NCI-H2196 treated with DMSO at 0.1 percent for 48 hours (cell line): ENCODE results near the gene INTS1.

ENCODE experiments used
- DNase-seq: peaks from one replicate; lab custom pipeline; 2025; ENCODE audit not compliant: unreplicated experiment; lab: John Stamatoyannopoulos, UW

Gene INTS1

DNA sequence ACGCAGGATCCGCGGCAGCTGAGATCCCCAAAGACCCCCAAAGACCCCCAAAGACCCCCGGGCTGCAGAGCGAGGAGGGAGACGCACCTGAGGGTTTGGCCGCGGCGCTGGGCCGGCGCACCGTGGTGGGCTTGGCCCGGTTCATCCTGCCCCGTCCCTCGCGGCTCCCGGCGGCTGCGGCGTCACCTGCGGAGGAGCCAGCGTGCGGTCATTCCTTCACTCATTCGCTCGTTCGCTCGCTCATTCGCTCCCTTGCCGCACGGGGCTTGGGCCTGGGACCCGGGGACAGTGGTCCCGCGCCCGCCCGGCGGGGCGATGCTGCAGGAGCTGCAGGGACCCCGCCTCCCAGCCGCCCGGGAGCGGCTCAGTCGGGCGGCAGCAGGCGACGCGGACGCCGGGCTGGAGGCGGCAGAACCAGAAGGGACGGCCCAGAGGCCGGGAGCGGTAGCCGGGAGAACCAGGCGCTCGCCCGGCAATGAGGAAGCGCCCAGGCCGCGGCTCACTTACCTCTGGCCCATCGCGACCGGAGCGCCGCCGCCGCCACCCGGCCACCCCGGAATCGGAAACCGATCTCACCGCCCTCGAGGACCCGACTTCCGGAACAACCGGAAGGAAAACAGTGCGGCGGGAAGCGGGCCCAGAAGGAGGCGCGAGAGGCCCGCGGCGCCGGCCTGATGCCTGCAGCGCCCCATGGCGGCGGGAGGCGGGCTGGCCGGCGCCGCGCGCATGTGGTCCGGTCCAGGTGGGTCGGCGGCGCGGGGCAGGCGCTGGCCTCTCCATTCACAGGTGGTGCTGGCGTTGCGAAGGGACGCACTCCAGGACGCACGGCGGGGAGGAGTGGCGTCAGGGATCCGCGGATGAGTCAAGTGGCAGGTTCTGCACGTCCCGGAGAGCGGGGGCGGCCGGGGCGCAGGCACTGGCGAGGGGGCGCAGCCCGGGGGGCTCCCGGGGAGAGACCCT, at the start of gene INTS1:
Gene INTS1 (minus strand): TSS at position 574 of the 960 bp plus-strand sequence. CDS start 429 bp downstream, at position 145.
- DNase-seq, result peak; percentile 94

DNA sequence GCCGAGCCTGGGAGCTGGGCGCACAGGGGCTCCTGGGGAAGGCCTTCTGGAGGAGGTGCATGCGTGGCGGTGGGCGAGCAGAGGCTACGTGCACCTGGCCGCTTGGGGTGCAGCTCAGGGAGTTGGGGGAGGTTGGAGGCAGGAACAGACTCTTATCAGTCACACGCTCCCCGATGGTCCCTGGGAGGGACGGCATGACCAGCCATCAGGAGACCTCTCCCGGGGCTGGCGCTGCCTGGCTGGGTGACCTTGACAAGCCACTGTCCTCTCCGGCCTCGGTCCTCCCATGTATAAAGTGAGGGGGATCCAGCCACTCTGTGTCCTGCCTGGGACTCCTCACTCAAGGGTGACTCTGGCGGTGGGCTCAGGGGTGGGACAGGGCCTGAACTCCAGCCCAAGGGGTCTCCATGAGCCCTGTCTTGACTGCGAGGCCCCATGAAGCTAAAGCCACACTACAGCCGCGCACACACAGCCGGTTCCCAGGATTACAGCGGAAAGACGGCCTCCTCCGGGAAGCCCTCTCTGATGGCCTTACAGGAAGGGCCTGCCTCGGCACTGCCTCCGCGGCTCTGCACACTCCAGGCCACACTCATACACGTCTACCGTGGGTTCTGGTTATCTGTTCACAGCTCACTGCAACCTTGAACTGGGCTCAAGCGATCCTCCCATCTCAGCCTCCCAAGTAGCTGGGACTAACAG, 49.5 kb upstream of the INTS1 start:
- DNase-seq, result no peak

- no peak for DNase-seq
These were observed 48.0 kb upstream of the INTS1 start for GRCh38 chr7:1552200-1552599.

- no peak for DNase-seq
These were observed 46.6 kb upstream of the INTS1 start for GRCh38 chr7:1550846-1551155.

DNA sequence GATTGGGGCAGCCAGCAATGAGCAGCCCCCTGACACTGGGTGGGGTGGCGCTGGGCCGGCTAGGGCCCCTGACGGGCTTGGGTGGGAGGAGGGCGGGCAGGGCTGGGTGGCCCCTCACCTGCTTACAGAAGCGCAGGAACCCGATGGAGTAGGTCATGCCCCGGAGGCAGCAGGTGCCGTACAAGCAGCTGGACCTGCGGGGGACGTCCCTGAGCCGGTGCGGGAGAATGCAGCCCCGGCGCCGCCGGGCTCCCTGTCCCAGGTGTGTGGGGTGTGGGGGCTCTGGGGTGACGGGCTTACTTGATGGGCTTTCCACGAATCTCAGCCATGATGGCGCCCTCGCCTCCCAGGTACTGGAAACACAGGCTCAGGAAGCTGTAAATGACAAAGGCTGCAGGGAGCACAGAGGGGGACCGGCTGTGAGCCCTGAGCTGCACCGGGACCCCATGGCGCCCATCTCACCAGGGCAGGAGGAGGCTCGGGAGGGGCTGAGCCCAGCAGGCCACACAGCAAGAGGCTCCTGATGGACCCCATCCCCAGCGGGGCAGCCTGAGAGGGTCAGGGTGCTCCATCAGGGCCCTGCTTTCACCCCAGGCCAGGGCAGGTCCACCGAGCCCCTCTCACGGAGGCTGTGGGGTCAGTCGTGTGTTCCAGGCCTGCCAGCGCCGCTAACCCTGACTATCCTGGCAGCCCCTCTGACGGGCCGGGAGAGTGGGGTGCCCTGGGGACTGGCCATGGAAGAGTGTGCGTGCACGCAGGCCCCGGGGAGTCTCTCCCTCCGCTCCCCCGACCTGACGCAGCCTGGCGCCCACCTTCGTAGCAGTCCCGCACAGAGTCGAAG, 46.0 kb upstream of the INTS1 start:
- no peak for DNase-seq

- no peak for DNase-seq
These were observed 45.3 kb upstream of the INTS1 start for GRCh38 chr7:1549357-1550004.

DNA sequence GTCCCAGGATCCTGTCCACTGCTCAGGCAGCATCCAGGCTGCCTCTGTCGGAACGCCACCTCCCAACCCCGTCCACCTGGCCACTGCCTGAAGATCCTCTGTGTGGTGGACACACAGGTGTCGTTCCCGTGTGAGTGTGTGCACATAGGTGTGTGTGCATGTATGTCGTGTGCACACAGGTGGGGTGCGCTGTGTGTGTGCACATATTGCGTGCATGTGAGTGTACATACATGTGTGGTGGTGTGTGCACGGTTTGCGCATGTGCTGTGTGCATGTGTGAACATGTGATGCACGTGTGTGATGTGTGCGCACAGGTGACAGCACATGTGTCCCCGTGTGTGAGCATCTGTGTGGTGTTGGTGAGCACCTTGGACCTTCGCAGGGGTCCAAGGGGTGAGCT, 44.8 kb upstream of the INTS1 start:
- DNase-seq, result no peak

DNA sequence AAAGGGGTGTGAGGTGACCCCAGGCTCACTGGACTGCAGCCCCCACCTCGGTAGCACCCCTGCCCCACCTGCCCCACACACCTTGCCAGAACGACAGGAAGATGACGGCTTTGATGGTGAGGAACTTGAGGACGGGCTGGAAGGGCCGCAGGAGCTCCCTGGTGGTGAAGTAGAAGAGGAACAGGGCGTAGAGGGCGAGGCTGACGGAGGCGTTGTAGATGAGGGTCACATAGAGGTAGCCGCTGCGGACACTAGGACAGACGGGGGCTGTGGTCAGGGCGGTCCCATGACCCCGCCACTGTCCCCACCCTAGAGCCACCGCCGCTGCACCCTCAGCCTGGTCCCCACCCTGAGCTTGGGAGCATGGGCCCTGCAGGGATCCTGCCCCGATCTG, 44.2 kb upstream of the INTS1 start:
- no peak for DNase-seq

DNA sequence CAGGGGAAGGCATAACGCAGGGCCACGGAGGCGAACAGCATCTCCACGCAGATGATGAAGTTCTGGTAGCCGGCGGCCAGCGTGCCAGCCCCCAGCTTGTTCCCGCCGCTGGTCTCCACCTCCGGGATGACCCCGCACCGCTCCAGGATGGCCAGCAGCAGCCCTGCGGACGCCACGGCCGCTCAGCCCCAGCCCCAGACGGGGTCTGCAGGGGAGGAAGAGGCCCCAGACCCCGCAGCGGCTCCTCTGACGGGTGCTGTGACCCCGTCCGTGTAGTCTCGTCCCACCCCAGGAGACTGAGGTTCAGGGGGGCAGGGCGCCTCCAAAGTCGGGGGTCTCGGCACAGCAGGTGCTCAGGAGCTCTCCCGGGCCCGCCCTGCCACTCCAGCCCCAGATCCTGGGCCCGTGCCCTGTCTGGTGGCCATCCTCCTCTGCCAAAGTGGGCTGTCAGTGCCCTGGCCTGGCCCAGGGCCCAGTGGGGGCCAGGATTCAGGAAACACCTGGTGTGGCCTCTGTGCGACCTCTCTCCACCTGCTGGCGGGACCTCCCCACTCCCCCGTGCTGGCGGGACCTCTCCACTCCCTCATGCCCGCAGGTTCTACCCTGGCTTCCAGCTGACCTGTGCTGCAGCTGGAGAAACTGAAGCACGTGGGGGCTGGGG, 43.7 kb upstream of the INTS1 start:
- no peak for DNase-seq

DNA sequence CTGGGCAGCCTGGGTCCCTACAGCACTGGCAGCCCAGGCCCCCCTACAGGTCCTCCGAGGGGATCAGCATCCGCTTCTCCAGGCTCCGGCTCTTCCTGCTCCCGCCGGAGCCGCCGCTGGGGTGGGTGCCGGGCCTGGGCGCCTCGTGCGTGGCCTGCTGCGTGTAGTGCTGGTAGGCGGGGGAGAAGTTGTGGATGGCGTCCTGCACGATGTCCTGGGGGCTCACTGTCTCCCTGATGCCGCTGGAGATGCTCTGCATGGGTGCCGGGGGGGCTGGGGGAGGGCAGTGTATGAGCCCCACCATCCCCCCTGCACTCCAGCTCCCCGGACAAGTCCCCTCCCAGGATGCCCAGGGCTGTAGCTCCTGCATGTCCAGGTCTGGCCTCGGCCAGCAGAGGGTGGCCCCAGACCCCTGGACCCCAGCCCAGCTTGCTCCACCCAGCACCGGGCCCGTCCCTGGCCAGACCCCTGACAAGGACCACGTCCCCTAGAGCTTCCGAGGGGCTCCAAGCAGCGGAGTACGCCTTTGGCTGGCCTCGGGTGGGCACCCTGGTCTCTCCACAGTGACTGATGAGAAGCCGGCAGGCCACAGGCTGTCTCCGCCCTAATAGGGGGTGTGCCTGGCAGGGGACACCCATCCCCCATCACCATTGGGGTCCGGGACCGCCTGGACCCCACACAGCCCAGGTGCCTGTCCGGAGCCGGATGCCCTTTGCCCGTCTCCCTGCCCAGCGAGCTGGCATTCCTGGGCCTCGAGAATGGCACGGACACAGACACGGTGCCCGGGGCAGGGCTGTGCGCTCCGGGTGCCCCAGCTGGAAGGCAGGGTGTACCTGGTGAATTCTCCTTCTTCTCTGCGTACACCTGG, 43.0 kb upstream of the INTS1 start:
- no peak for DNase-seq

DNA sequence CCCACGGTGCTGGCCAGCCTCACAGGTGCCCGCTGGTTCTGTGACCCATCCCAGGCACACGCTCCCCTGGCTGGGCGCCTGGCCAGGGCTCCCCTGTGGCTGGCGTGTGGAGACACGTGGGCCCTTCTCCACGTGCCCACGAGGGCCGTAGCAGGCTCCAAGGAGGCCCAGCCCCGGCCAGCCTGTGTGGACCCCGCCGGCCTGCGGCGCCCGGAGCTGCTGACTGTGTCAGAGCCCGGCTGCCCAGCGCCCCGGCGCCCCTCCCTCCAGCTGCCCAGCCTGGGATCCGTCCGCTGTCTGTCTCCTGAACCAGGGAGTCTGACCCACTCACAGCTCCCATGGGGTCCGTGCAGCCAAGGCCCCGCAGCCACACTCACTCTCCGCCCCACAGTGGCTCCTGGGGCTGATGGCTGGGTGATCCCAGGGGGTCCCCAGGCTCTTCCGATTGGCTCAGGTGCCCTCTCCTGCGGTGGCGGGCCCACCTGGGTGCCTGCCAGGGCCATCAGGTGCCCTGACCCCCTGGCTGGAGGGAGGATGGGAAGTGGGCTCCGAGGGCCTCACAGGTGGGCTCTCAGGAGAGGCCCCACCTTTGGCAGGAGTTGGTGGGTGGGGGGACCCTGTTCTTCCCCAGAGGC, 42.2 kb upstream of the INTS1 start:
- DNase-seq, result no peak

GRCh38 chr7:1545417-1546246, 41.4 kb upstream of the INTS1 start:
- DNase-seq, result no peak

DNA sequence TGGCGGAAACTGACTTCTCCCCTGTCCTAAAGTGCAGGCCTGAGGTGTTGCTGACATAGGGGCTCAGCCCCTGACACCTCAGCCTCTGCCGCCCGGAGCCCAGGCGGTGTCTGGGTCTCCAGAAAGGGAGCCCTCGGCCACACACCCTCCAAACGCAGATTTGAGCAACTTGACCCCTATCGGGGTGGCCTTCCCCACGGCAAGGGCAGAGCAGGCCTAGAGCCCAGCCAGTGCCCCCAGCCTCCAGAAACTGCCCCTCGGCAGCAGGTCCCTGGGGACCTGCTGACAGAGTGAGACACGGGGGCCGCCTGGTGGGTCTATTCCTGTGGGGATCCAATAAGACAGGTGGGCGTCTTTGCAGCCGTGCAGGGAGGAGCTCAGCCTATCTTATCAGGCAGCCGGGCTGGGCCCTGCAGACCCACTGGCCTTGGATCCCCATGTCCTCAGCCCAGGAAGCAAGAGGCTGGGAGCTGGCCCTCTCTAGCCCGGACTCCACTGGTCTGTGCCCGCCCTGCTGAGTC, 40.8 kb upstream of the INTS1 start:
- no peak for DNase-seq

DNA sequence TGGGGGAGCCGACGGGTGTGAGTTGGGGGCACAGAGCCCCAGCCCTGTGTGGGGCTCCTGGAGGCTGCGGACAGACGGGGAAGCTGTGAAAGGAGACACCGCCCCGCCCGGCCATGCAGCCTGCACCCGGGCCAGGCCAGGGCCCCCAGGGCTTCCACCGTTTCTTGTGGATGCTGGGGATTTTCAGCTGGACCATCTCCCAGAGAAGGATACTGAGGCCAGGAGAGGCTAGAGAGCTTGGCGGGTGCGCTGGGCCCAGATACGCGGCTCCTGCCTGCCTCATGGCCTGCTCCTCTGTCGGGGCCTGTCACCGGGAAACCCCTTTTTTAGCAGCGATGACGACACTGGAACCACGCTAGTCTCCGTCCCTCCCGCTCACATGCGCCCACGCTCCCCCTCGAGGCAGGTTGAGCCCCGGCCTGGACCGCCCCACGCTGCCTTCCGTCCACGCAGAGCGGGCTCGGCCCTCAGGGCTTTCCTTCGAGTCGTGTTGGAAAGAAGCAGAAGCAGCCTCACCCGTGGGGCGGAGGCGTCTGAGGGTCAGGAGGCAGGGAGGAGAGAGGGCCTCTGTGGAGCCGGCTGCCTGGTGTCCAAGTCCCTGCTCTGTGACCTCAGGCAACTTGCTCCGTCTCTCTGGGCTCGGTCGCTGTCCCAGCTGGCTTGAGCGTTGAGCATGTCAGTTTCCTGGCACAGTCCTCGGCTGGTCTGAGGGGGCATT, 40.1 kb upstream of the INTS1 start:
- no peak for DNase-seq

- DNase-seq, result no peak
These were observed 39.6 kb upstream of the INTS1 start for GRCh38 chr7:1543826-1544177.

DNA sequence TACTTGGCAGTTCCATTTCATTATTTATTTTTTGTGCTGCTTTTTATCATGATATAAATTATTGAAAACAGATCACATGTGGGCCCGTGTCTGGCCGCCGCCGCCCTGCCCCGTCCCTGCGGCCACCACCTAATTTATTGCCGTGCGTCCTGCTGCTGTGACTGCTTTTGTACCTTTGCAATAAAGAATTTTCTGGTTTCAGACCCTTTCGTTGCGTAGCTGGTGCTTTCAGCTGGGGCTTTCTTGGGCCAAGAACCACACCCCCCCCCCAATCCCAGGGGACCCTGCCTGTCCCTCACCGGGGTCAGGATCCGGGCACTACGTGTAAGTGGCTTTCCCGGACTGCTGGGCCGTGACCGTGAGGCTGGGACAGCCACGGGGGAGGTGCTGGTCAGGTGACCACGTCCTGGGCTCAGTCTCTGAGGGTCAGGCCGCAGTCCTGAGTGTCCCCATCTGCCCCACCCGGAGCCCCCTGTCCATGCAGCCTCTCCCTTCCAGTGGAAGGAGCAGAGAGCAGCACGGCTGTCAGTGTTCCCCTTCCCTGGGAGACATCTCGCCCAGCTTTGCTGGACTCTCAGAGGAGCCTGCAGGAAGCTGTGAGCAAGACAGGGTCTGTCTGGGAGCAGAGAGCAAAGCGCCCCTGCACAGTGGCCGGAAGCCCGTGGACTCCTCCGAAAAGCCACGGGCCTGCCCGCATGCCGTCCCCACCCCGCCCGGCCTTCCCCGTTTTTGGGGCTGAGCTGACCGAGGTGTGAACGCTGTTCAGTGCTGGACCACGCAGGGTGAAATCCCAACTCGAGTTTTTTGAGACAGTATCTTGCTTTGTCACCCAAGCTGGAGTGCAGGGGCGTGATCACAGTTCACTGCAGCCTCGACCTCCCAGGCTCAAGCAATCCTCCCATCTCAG, 38.9 kb upstream of the INTS1 start:
- DNase-seq, result no peak
